HEK293 (cell line): ENCODE results near the gene SUMF1.

Experiments
- CTCF ChIA-PET: fragments of 350-600 bp; formaldehyde crosslinking; extraction: SDS; loops from one replicate; lab custom pipeline; 2021; ENCODE audit warnings: antibody characterized with exemption; lab: Yijun Ruan, JAX
- POLR2A ChIA-PET: fragments of 300-600 bp; formaldehyde crosslinking; extraction: SDS; loops from one replicate; lab custom pipeline; 2020; ENCODE audit warnings: antibody characterized with exemption, inconsistent platforms; lab: Yijun Ruan, JAX
- H3K27ac ChIP-seq: fragments of 200-500 bp; sonication (Bioruptor generic); 2 replicates; pipeline ENCODE4 v1.5.1; 2014; ENCODE audit warnings: low read depth, low read length, control low read depth, inconsistent platforms; ENCODE audit errors: extremely low read depth
- H3K36me3 ChIP-seq, 2 experiments: fragments of 200-500 bp in 1 of 2; sonication (Bioruptor generic) in 1 of 2; 1 replicate in 1 of 2; 2 replicates in 1 of 2; pipeline ENCODE4 v1.5.1; 2014 to 2017; ENCODE audit warnings: inconsistent platforms in 2 of 2, low read length in 2 of 2; ENCODE audit not compliant: control insufficient read depth in 2 of 2, insufficient read depth in 1 of 2
- H3K4me1 ChIP-seq: fragments of 200-500 bp; sonication (Bioruptor generic); 2 replicates; pipeline ENCODE4 v1.5.1; 2014; ENCODE audit warnings: mild to moderate bottlenecking, low read length, inconsistent platforms; ENCODE audit not compliant: control insufficient read depth, insufficient read depth
- H3K4me3 ChIP-seq: 2 replicates; pipeline ENCODE4 v1.5.1; 2011; ENCODE audit warnings: low read depth, mild to moderate bottlenecking, control low read depth, low read length, moderate library complexity
- H3K9me3 ChIP-seq: fragments of 200-500 bp; sonication (Bioruptor generic); 2 replicates; pipeline ENCODE4 v1.5.1; 2014; ENCODE audit warnings: low read depth, low read length, inconsistent platforms; ENCODE audit not compliant: control insufficient read depth, insufficient read depth
- KLF16 ChIP-seq: fragments of 450-650 bp; formaldehyde crosslinking; IDR thresholded peaks from 2 replicates; pipeline ENCODE4 v1.5.1; 2017; ENCODE audit warnings: missing biosample characterization, missing genetic modification characterization
- MZF1 ChIP-seq: fragments of 450-650 bp; formaldehyde crosslinking; IDR thresholded peaks from 2 replicates; pipeline ENCODE4 v1.5.1; 2017; ENCODE audit warnings: missing biosample characterization, missing genetic modification characterization, borderline replicate concordance
- OSR2 ChIP-seq: fragments of 450-650 bp; formaldehyde crosslinking; IDR thresholded peaks from 2 replicates; pipeline ENCODE4 v1.5.1; 2016; ENCODE audit warnings: missing biosample characterization, missing genetic modification characterization
- WT1 ChIP-seq: fragments of 450-650 bp; formaldehyde crosslinking; IDR thresholded peaks from 2 replicates; pipeline ENCODE4 v1.5.1; 2016; ENCODE audit warnings: missing biosample characterization, missing genetic modification characterization
- ZBTB48 ChIP-seq: fragments of 450-650 bp; formaldehyde crosslinking; IDR thresholded peaks from 2 replicates; pipeline ENCODE4 v1.5.1; 2016; ENCODE audit warnings: missing biosample characterization, missing genetic modification characterization
- ZNF24 ChIP-seq: fragments of 450-650 bp; formaldehyde crosslinking; IDR thresholded peaks from 2 replicates; pipeline ENCODE4 v1.5.1; 2016; ENCODE audit warnings: missing biosample characterization, missing genetic modification characterization
- ZNF324 ChIP-seq: fragments of 450-650 bp; formaldehyde crosslinking; IDR thresholded peaks from 2 replicates; pipeline ENCODE4 v1.5.1; 2016; ENCODE audit warnings: missing biosample characterization, missing genetic modification characterization
- TF ChIP-seq, protein P1 (sequence below): sonication (generic); formaldehyde crosslinking; IDR thresholded peaks from 2 replicates; pipeline ENCODE4 v1.8.1; 2022; ENCODE audit warnings: mild to moderate bottlenecking, moderate library complexity, missing genetic modification reagents
- TF ChIP-seq, protein P2 (sequence below): fragments of 450-650 bp; formaldehyde crosslinking; IDR thresholded peaks from 2 replicates; pipeline ENCODE4 v1.5.1; 2016; ENCODE audit warnings: missing biosample characterization, missing genetic modification characterization
- TF ChIP-seq, protein P3 (sequence below): fragments of 450-650 bp; formaldehyde crosslinking; IDR thresholded peaks from 2 replicates; pipeline ENCODE4 v1.5.1; 2016; ENCODE audit warnings: missing biosample characterization, missing genetic modification characterization, low read depth
- TF ChIP-seq, protein P4 (sequence below): fragments of 450-650 bp; formaldehyde crosslinking; IDR thresholded peaks from 2 replicates; pipeline ENCODE4 v1.5.1; 2017; ENCODE audit warnings: missing biosample characterization, missing genetic modification characterization
- TF ChIP-seq, protein P5 (sequence below): fragments of 450-650 bp; formaldehyde crosslinking; IDR thresholded peaks from 2 replicates; pipeline ENCODE4 v1.5.1; 2016; ENCODE audit warnings: missing biosample characterization, missing genetic modification characterization

Gene SUMF1

DNA sequence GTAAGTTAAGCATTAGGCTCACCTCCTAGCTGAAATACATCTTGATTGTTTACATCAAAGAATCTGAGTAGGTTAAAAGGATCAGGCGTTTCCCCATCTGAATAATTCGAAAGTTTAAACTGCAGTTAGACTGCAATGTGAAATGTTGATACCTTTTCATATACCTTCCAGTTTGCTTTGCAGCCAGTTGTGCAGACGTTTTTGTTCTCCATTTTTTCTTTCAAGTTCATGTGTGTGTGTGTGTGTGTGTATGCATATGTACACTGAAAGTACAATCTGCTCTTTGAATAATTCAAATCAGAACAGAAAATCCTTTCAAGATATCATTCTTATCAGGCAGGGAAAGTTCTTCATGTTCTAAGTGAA lies 29.0 kb upstream of the SUMF1 start (continued):
- TF ChIP-seq, protein P1, sequence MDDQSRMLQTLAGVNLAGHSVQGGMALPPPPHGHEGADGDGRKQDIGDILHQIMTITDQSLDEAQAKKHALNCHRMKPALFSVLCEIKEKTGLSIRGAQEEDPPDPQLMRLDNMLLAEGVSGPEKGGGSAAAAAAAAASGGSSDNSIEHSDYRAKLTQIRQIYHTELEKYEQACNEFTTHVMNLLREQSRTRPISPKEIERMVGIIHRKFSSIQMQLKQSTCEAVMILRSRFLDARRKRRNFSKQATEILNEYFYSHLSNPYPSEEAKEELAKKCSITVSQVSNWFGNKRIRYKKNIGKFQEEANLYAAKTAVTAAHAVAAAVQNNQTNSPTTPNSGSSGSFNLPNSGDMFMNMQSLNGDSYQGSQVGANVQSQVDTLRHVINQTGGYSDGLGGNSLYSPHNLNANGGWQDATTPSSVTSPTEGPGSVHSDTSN (CRISPR knock-in tag), result no peak

DNA sequence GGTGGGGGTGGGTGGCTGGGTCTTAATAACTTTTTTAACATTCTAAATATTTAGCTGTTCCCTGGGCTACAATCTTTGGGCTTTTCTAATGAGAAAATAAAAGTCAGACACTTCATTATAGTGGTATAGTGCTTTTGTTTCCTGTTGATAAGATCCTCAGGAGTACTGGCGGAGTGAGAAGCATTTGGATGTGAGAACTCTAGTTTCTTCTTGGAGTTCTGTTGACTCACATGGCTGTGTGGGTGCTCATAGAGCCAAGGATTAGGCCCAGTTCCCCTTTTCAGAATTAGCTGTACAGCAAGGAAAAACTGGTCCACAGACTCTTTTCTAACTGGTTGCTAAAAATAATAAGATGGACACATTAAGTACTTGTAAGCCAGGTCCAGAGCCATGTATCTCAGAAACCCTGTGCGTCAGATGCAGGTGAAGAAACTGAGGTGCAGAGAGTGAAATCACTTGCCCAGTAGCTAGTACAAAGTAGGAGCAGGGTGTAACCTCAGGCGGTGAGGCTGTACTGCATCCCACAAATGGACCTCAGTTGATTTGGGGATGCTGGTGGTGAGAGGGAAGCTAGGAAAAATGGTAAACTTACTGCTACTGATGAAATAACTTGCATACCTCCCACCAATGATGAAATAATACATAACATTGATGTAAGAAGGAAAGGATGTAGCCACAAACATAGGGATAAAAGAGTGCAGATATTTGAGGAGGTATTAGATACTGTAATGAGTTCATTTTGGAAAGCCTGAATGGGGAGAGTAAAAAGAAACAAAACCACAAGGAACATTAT lies 28.4 kb upstream of the SUMF1 start:
- Histone ChIP-seq H3K4me3 (no peak overlapping the region), H3K9me3 (no peaks in the 10 kb centered on the region), H3K27ac (no peak overlapping the region), H3K4me1 (peaks cover 13% of the 10 kb centered on the region), H3K36me3 (peaks cover 0 to 3% of the 10 kb centered on the region in 2 experiments; a peak in 2 of 3 replicates)
- POLR2A ChIA-PET, result interaction anchor here (0.7 to 1.5 kb wide), 3 partner anchors 13 to 22 kb away, joined by 3 read pairs; no protein-coding TSS in a partner anchor
- TF ChIP-seq, protein P2, sequence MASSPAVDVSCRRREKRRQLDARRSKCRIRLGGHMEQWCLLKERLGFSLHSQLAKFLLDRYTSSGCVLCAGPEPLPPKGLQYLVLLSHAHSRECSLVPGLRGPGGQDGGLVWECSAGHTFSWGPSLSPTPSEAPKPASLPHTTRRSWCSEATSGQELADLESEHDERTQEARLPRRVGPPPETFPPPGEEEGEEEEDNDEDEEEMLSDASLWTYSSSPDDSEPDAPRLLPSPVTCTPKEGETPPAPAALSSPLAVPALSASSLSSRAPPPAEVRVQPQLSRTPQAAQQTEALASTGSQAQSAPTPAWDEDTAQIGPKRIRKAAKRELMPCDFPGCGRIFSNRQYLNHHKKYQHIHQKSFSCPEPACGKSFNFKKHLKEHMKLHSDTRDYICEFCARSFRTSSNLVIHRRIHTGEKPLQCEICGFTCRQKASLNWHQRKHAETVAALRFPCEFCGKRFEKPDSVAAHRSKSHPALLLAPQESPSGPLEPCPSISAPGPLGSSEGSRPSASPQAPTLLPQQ (tag by site-specific recombination), result peak; percentile 39; the same call in 1 of the 2 replicates
- TF ChIP-seq KLF16 (tag by site-specific recombination) (0 out of 2 replicates have a peak, but pooled peaks have one; percentile 16), ZNF324 (tag by site-specific recombination) (0 out of 2 replicates have a peak, but pooled peaks have one; percentile 43), ZBTB48 (tag by site-specific recombination) (no peak), WT1 (tag by site-specific recombination) (no peak), OSR2 (tag by site-specific recombination) (peak; percentile 51; the same call in 1 of the 2 replicates), ZNF24 (tag by site-specific recombination) (no peak), MZF1 (tag by site-specific recombination) (peak; percentile 51; the same call in 1 of the 2 replicates)
- TF ChIP-seq, protein P3, sequence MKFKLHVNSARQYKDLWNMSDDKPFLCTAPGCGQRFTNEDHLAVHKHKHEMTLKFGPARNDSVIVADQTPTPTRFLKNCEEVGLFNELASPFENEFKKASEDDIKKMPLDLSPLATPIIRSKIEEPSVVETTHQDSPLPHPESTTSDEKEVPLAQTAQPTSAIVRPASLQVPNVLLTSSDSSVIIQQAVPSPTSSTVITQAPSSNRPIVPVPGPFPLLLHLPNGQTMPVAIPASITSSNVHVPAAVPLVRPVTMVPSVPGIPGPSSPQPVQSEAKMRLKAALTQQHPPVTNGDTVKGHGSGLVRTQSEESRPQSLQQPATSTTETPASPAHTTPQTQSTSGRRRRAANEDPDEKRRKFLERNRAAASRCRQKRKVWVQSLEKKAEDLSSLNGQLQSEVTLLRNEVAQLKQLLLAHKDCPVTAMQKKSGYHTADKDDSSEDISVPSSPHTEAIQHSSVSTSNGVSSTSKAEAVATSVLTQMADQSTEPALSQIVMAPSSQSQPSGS (tag by site-specific recombination), result peak; percentile 64; the same call in 1 of the 2 replicates
- TF ChIP-seq, protein P4, sequence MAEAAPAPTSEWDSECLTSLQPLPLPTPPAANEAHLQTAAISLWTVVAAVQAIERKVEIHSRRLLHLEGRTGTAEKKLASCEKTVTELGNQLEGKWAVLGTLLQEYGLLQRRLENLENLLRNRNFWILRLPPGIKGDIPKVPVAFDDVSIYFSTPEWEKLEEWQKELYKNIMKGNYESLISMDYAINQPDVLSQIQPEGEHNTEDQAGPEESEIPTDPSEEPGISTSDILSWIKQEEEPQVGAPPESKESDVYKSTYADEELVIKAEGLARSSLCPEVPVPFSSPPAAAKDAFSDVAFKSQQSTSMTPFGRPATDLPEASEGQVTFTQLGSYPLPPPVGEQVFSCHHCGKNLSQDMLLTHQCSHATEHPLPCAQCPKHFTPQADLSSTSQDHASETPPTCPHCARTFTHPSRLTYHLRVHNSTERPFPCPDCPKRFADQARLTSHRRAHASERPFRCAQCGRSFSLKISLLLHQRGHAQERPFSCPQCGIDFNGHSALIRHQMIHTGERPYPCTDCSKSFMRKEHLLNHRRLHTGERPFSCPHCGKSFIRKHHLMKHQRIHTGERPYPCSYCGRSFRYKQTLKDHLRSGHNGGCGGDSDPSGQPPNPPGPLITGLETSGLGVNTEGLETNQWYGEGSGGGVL (tag by site-specific recombination), result peak; percentile 54; the same call in 1 of the 2 replicates
- TF ChIP-seq, protein P5, sequence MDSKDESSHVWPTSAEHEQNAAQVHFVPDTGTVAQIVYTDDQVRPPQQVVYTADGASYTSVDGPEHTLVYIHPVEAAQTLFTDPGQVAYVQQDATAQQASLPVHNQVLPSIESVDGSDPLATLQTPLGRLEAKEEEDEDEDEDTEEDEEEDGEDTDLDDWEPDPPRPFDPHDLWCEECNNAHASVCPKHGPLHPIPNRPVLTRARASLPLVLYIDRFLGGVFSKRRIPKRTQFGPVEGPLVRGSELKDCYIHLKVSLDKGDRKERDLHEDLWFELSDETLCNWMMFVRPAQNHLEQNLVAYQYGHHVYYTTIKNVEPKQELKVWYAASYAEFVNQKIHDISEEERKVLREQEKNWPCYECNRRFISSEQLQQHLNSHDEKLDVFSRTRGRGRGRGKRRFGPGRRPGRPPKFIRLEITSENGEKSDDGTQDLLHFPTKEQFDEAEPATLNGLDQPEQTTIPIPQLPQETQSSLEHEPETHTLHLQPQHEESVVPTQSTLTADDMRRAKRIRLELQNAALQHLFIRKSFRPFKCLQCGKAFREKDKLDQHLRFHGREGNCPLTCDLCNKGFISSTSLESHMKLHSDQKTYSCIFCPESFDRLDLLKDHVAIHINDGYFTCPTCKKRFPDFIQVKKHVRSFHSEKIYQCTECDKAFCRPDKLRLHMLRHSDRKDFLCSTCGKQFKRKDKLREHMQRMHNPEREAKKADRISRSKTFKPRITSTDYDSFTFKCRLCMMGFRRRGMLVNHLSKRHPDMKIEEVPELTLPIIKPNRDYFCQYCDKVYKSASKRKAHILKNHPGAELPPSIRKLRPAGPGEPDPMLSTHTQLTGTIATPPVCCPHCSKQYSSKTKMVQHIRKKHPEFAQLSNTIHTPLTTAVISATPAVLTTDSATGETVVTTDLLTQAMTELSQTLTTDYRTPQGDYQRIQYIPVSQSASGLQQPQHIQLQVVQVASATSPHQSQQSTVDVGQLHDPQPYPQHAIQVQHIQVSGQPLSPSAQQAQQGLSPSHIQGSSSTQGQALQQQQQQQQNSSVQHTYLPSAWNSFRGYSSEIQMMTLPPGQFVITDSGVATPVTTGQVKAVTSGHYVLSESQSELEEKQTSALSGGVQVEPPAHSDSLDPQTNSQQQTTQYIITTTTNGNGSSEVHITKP (tag by site-specific recombination), result peak; percentile 29
- CTCF ChIA-PET, result interaction anchor here (0.6 to 1.6 kb wide), 3 partner anchors 138 to 231 kb away, joined by 3 to 9 read pairs (median 5); no protein-coding TSS in a partner anchor
